IPS-18a (cell line): Measurements from ENCODE around the gene CFAP410.

Experiments used
- H3K27ac ChIP-seq: one replicate; pipeline ENCODE4 v1.5.1; 2013; ENCODE audit warnings: low read length
- H3K27me3 ChIP-seq: one replicate; pipeline ENCODE4 v1.6.1; 2013; ENCODE audit warnings: mild to moderate bottlenecking, low read length; ENCODE audit not compliant: control insufficient read depth, insufficient read depth
- H3K36me3 ChIP-seq: one replicate; pipeline ENCODE4 v1.6.1; 2013; ENCODE audit warnings: low read depth, low read length; ENCODE audit not compliant: control insufficient read depth
- H3K4me1 ChIP-seq: one replicate; pipeline ENCODE4 v1.6.1; 2013; ENCODE audit warnings: low read depth, low read length; ENCODE audit not compliant: control insufficient read depth
- H3K4me3 ChIP-seq: one replicate; pipeline ENCODE4 v1.5.1; 2013; ENCODE audit warnings: low read length
- H3K9ac ChIP-seq: one replicate; pipeline ENCODE4 v1.6.1; 2013; ENCODE audit warnings: mild to moderate bottlenecking, low read length, moderate library complexity
- H3K9me3 ChIP-seq: one replicate; pipeline ENCODE4 v1.6.1; 2013; ENCODE audit warnings: low read depth, low read length; ENCODE audit not compliant: control insufficient read depth

Gene CFAP410

GRCh38 chr21:44377201-44377921 is 38.2 kb upstream of the CFAP410 start:
- Histone ChIP-seq H3K27ac (no peak overlapping the region), H3K27me3 (no peaks in the 10 kb centered on the region), H3K9ac (no peak overlapping the region)

GRCh38 chr21:44376606-44377005 is 37.4 kb upstream of the CFAP410 start:
- Histone ChIP-seq H3K9me3 (no peaks in the 10 kb centered on the region), H3K4me3 (no peak overlapping the region), H3K9ac (no peak overlapping the region), H3K27me3 (peaks cover under 1% of the 10 kb centered on the region), H3K27ac (no peak overlapping the region), H3K36me3 (no peaks in the 10 kb centered on the region), H3K4me1 (no peaks in the 10 kb centered on the region)

More at GRCh38 chr21:44377201-44377921, 38.2 kb upstream of the CFAP410 start:
- Histone ChIP-seq H3K9me3 (no peaks in the 10 kb centered on the region), H3K36me3 (no peaks in the 10 kb centered on the region), H3K4me1 (no peaks in the 10 kb centered on the region), H3K4me3 (no peak overlapping the region)

GRCh38 chr21:44375761-44376241 is 36.6 kb upstream of the CFAP410 start:
- Histone ChIP-seq H3K9me3 (no peaks in the 10 kb centered on the region), H3K9ac (no peak overlapping the region), H3K4me3 (no peak overlapping the region), H3K36me3 (no peaks in the 10 kb centered on the region), H3K4me1 (no peaks in the 10 kb centered on the region), H3K27ac (no peak overlapping the region), H3K27me3 (peaks cover 5% of the 10 kb centered on the region)

- H3K36me3 ChIP-seq = no peaks in the 10 kb centered on the region
- H3K27me3 ChIP-seq = peaks cover 11% of the 10 kb centered on the region
- no peak overlapping the region for H3K4me3 ChIP-seq
- H3K9ac ChIP-seq = no peak overlapping the region
- H3K9me3 ChIP-seq = no peaks in the 10 kb centered on the region
- no peak overlapping the region for H3K27ac ChIP-seq
- no peaks in the 10 kb centered on the region for H3K4me1 ChIP-seq
These were observed 36.1 kb upstream of the CFAP410 start for GRCh38 chr21:44375281-44375651.

GRCh38 chr21:44374601-44375280 is 35.6 kb upstream of the CFAP410 start:
- no peak overlapping the region for H3K4me3 ChIP-seq
- no peaks in the 10 kb centered on the region for H3K36me3 ChIP-seq
- peaks cover 16% of the 10 kb centered on the region for H3K27me3 ChIP-seq
- H3K9ac ChIP-seq = no peak overlapping the region
- no peaks in the 10 kb centered on the region for H3K4me1 ChIP-seq
- H3K9me3 ChIP-seq = no peaks in the 10 kb centered on the region
- no peak overlapping the region for H3K27ac ChIP-seq

GRCh38 chr21:44372616-44373015 is 33.4 kb upstream of the CFAP410 start:
- no peaks in the 10 kb centered on the region for H3K36me3 ChIP-seq
- no peak overlapping the region for H3K9ac ChIP-seq
- H3K4me3 ChIP-seq = no peak overlapping the region
- no peak overlapping the region for H3K27ac ChIP-seq
- no peaks in the 10 kb centered on the region for H3K4me1 ChIP-seq
- peaks cover 27% of the 10 kb centered on the region for H3K27me3 ChIP-seq
- H3K9me3 ChIP-seq = no peaks in the 10 kb centered on the region

GRCh38 chr21:44371596-44371995 is 32.4 kb upstream of the CFAP410 start:
- Histone ChIP-seq H3K4me1 (no peaks in the 10 kb centered on the region), H3K9me3 (no peaks in the 10 kb centered on the region), H3K27me3 (peaks cover 27% of the 10 kb centered on the region), H3K36me3 (no peaks in the 10 kb centered on the region), H3K27ac (no peak overlapping the region), H3K4me3 (no peak overlapping the region), H3K9ac (no peak overlapping the region)

GRCh38 chr21:44370786-44371410 is 31.7 kb upstream of the CFAP410 start:
- Histone ChIP-seq H3K9me3 (no peaks in the 10 kb centered on the region), H3K27me3 (peaks cover 27% of the 10 kb centered on the region), H3K4me3 (no peak overlapping the region), H3K27ac (no peak overlapping the region), H3K4me1 (no peaks in the 10 kb centered on the region), H3K9ac (no peak overlapping the region), H3K36me3 (no peaks in the 10 kb centered on the region)

- H3K4me3 ChIP-seq = peak overlapping the region; percentile 23
- no peak overlapping the region for H3K27ac ChIP-seq
- no peaks in the 10 kb centered on the region for H3K9me3 ChIP-seq
- no peaks in the 10 kb centered on the region for H3K36me3 ChIP-seq
- no peaks in the 10 kb centered on the region for H3K4me1 ChIP-seq
- H3K27me3 ChIP-seq = peaks cover 27% of the 10 kb centered on the region
- H3K9ac ChIP-seq = no peak overlapping the region
These were observed 31.0 kb upstream of the CFAP410 start for GRCh38 chr21:44370027-44370735.

- Histone ChIP-seq H3K4me3 (no peak overlapping the region), H3K4me1 (no peaks in the 10 kb centered on the region), H3K27ac (no peak overlapping the region), H3K27me3 (peaks cover 27% of the 10 kb centered on the region), H3K9me3 (no peaks in the 10 kb centered on the region), H3K36me3 (no peaks in the 10 kb centered on the region), H3K9ac (no peak overlapping the region)
These were observed 29.7 kb upstream of the CFAP410 start for GRCh38 chr21:44368711-44369446.
